Pancreas (tissue), 10 donors: ENCODE measurements around the gene LITAFD. TPM values are rescaled to one million over a fixed set of nuclear protein-coding genes. Genes with fewer than 3 reads are reported as not detected.

Source experiments
- ATAC-seq, 4 donors: fragments of 200-7000 bp; cut with Tn5 transposase; one replicate each; pipeline versions ENCODE4 v1.8.0 to v1.9.1; 2020; ENCODE audit warnings: mild to moderate bottlenecking in 4 of 4, moderate library complexity in 4 of 4
- DNase-seq, 6 donors: peaks; one replicate each; pipeline ENCODE4 v3.0.0-alpha.2; 2020
- FAIRE-seq: peaks from 2 replicates; lab custom pipeline; 2012; peaks lifted over from hg19 to GRCh38; lab: Jason Lieb, UNC
- H3K27ac ChIP-seq, 4 donors: fragments of 200-600 bp; sonication (generic); 1 replicate in 3 of 4; 2 replicates in 1 of 4; pipeline versions ENCODE4 v1.5.0 to v1.8.0; 2020
- H3K27me3 ChIP-seq, 4 donors: fragments of 200-600 bp; one replicate each; pipeline ENCODE4 v1.8.0; 2021
- H3K36me3 ChIP-seq, 3 donors: fragments of 200-600 bp; sonication (generic) in 1 of 3; one replicate each; pipeline versions ENCODE4 v1.5.0 to v1.8.0; 2020 to 2021
- H3K4me1 ChIP-seq, 3 donors: fragments of 200-600 bp; one replicate each; pipeline ENCODE4 v1.8.0; 2021
- H3K4me3 ChIP-seq, 4 donors: fragments of 200-600 bp; sonication (generic) in 2 of 4; one replicate each; pipeline versions ENCODE4 v1.5.0 to v1.8.0; 2020 to 2021
- H3K9me3 ChIP-seq, 4 donors: fragments of 200-600 bp; one replicate each; pipeline ENCODE4 v1.8.0; 2021
- WGBS, 2 donors: extraction: QIAGEN DNeasy Blood & Tissue Kit; methylation state at CpG; one replicate each; pipeline ENCODE4 v1.1.7; 2013; 5-methylcytosine and 5-hydroxymethylcytosine counted together
- intact Hi-C, 3 donors: fragments of 100-400 bp; cut with DNase I; formaldehyde crosslinking; loops; one replicate each; pipeline versions ENCODE4 v1.11.1 to v1.14.2; 2022
- polyA plus RNA-seq, 2 donors: library from polyadenylated mRNA; stranded (reverse); fragments of 200-250 nt; gene quantifications; one replicate each; pipeline ENCODE4 v1.2.3, GENCODE V29; 2013
- total RNA-seq, 6 donors: library from RNA; stranded (reverse); fragmentation: NEBNext Ultra II Directional in 4 of 6; extraction: Animal tissue kit (Norgen Biotek cat#: 25700) in 4 of 6; gene quantifications; one replicate each; pipeline versions ENCODE4 v1.2.1 to v1.2.4, GENCODE V29; 2021 to 2023
- TF ChIP-seq, protein P1 (sequence below), 4 donors: fragments of 200-600 bp; sonication (generic) in 3 of 4; IDR thresholded peaks; one replicate each; pipeline versions ENCODE4 v1.5.0 to v1.8.0; 2021; ENCODE audit warnings: antibody characterized with exemption in 4 of 4
- donor health status: healthy with polysubstance abuse.
- donor health status: DM: no; HTN: no; CAD: no; lungs with moderate emphysema.
- donor health status: DM: no; HTN: no; CAD: no.
- donor health status: control.
- donor health status: control.
- donor health status: Bipolar disorder and iron deficiency.
- donor health status: DM: yes; HTN: yes; CAD: no.
- donor health status: DM: no; HTN: no; CAD: no.
- donor health status: DM: no; HTN: no; CAD: no.
- donor health status: DM: yes; HTN: yes; CAD: no.

LITAFD gene
- total and polyA plus RNA-seq, 8 donors = not detected

DNA sequence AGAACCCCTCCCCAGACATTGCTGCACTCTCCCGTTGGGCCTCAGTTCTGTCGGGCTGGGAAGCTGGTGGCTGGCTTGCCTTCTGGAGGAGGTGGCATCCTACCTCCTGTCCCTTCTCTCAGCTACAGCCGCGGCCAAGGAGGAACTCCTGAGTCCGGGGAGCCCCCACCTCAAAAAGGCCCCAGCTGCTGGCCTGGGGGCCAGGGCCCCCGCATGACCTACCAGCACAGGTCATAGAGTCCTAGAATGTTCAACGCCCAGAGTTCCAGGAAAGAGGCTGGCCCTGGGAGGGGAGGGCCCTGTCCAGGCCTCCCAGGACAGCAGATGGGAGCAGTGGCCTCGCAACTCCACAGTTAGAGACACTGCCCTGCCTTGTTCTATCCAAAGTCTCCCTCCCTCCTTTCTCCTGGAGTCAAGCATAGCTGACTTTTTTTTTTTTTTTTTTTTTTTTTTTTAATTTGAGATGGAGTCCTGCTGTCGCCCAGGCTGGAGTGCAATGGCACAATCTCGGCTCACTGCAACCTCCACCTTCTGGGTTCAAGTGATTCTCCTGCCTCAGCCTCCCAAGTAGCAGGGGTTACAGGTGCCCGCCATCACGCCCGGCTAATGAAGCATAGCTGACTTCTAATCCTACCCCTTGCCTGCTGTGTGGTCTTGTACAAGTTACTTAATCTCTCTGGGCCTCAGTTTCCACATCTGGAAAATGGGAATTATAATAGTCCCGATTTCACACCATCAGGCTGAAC lies 20.4 kb upstream of the LITAFD start:
- TF ChIP-seq, protein P1, sequence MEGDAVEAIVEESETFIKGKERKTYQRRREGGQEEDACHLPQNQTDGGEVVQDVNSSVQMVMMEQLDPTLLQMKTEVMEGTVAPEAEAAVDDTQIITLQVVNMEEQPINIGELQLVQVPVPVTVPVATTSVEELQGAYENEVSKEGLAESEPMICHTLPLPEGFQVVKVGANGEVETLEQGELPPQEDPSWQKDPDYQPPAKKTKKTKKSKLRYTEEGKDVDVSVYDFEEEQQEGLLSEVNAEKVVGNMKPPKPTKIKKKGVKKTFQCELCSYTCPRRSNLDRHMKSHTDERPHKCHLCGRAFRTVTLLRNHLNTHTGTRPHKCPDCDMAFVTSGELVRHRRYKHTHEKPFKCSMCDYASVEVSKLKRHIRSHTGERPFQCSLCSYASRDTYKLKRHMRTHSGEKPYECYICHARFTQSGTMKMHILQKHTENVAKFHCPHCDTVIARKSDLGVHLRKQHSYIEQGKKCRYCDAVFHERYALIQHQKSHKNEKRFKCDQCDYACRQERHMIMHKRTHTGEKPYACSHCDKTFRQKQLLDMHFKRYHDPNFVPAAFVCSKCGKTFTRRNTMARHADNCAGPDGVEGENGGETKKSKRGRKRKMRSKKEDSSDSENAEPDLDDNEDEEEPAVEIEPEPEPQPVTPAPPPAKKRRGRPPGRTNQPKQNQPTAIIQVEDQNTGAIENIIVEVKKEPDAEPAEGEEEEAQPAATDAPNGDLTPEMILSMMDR (IDR thresholded peaks at IDR 0.05) = no peak
- Histone ChIP-seq H3K9me3 (no peaks in the 10 kb centered on the region), H3K36me3 (peaks cover 0 to 9% (median 0%) of the 10 kb centered on the region in 3 donors), H3K27me3 (no peaks in the 10 kb centered on the region), H3K4me3 (no peak overlapping the region), H3K4me1 (peaks cover 11 to 58% (median 25%) of the 10 kb centered on the region in 3 donors), H3K27ac (peak overlapping the region; percentile 10 to 69 (median 36))
- no peak for ATAC-seq
- FAIRE-seq = no peak
- peak in 2 of 6 donors; percentile 38 to 80 for DNase-seq
- intact Hi-C loops = no loop called here
- WGBS, 2 donors = 71 to 73% methylated on average over 14 of the region's 14 CpGs

DNA sequence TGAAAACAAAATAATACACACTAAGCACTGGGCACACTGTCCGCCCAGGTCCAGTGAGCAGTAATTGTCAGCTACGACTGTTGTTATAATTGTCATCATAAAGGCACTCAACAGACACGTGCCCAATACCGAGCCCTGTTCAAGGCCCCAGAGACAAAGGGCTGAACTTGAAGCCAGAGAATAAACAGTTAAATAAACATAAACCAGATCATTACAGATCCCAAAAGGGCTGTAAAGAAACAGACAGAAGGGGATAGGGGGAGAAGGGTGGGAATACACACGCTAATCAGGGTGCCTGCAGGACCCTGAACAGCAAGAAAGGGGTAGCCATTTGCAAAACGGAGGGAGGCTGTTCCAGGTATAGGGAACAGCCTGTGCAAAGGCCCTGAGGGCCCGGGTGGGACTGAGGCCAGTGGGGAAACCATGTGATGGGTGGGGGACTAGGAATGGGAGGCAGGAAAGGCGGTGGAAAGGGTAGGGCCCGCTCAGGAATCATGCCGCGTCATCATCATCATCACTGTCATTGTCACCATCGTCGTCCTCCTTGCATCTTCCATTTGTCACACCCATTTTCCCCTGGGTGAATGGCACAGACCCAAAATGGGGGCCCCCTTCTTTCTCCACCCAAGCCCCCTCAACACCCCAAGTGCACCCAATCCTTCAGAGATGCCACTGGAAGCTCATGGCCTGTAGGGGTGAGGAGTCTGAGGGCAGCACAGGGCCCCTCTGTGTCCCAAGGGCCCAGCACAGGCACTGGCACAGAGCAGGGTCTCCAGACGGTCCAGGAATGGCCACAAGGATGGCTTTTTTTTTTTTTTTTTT lies 19.6 kb upstream of the LITAFD start:
- TF ChIP-seq, protein P1 (IDR thresholded peaks at IDR 0.05) = no peak
- Histone ChIP-seq H3K27me3 (no peaks in the 10 kb centered on the region), H3K27ac (peak overlapping the region; percentile 51 to 89 (median 60)), H3K36me3 (peaks cover 0 to 8% (median 0%) of the 10 kb centered on the region in 3 donors), H3K4me1 (peaks cover 11 to 63% (median 28%) of the 10 kb centered on the region in 3 donors), H3K9me3 (no peaks in the 10 kb centered on the region), H3K4me3 (no peak overlapping the region)
- no peak for FAIRE-seq
- intact Hi-C loops = no loop called here
- ATAC-seq = no peak
- DNase-seq = peak in 2 of 6 donors; percentile 43 to 67
- 70 to 74% methylated on average over 13 to 14 of the region's 14 CpGs for WGBS, 2 donors

DNA sequence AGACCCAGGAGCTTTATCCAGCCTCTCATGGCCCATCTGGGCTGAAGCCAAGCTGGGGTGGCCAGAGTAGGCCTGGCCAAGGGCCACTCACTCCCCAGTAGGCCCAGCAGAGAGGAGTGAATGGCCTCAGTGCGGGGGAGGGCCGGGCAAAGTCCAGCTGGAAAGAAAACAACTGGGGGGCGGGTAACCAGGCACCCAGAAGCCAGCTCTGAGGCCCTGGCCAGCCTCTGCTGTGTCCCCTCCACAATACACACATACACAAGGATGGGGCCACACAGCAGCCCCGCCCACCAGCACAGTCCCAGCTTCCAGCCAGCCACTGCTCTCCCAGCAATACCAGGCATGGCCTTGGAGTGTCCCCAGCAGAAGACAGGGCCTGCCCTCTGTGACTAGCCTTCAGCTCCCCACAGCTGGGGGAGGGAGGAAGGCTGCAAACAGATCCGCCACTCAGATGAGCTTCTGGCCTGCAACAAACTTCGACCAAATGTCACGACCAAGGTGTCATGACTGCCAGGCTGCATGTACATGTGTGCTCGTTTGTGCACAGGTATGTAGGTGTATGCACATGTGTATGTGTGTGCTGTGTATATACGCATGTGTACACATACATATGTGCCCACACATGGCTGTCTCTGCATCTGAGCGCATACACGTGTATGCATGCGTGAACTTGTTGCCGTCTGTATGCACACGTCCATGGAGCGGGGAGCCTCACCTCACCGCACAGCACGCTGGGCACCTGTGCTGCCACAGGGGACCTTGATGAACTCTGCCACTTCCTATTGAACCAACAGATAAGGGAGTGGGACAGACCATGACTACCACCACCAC lies 18.3 kb upstream of the LITAFD start:
- Histone ChIP-seq H3K27me3 (no peaks in the 10 kb centered on the region), H3K27ac (peak overlapping the region; percentile 51 to 89 (median 60)), H3K9me3 (no peaks in the 10 kb centered on the region), H3K4me1 (peaks cover 11 to 63% (median 28%) of the 10 kb centered on the region in 3 donors), H3K36me3 (no peaks in the 10 kb centered on the region), H3K4me3 (no peak overlapping the region)
- DNase-seq (peak; percentile 81 to 95 (median 90)), ATAC-seq (peak; percentile 62 to 76 (median 70)), FAIRE-seq (no peak)
- TF ChIP-seq, protein P1 (IDR thresholded peaks at IDR 0.05) = no peak
- whole genome bisulfite sequencing, 2 donors = 14 to 17% methylated on average over 17 of the region's 17 CpGs
- intact Hi-C loops = no loop called here

DNA sequence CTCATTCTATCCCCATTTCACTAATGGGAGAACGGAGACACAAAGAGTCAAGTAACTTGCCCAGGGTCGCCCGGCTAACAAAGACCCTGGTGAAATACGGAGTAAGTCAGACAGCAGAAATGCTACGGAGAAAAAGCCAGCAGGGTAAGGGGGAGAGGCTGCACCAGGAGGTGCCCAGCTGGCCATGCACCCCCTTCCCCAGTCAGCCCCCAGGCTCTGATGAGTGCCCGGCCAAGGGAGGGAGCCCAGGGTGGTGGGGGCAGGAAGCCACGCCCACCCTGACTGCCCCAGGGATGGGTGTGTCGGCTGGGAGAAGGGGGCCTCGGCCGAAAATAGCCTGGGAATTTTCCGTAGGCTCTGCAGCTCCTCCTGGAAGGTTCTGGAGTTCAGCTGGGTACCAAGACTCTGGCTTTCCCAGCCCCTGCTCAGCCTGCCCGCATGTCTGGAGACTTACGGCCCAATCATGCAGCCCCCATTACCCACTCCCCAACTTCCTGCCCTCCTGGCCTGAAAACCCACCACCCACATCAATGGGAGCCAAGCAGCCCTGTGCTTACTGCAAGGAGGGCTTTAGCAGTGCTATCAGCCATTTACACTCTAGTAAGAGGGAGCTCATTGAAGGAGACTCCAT lies 17.6 kb upstream of the LITAFD start:
- ATAC-seq (no peak), DNase-seq (peak in 2 of 6 donors; percentile 33 to 73), FAIRE-seq (no peak)
- WGBS, 2 donors = 27 to 33% methylated on average over 13 of the region's 13 CpGs
- Histone ChIP-seq H3K4me1 (peaks cover 11 to 67% (median 31%) of the 10 kb centered on the region in 3 donors), H3K27me3 (no peaks in the 10 kb centered on the region), H3K36me3 (no peaks in the 10 kb centered on the region), H3K9me3 (no peaks in the 10 kb centered on the region), H3K4me3 (no peak overlapping the region), H3K27ac (peak overlapping the region; percentile 11 to 89 (median 60))
- TF ChIP-seq, protein P1 (IDR thresholded peaks at IDR 0.05) = no peak
- intact Hi-C loops = no loop called here
